NCI-H2227 (cell line): ENCODE measurements around the gene CRABP1.
A peak's percentile ranks its signal among the peaks of the same experiment; 100 is the strongest.

Source experiments
- DNase-seq: peaks from one replicate; lab custom pipeline; 2025; ENCODE audit not compliant: unreplicated experiment; lab: John Stamatoyannopoulos, UW

CRABP1 gene

DNA sequence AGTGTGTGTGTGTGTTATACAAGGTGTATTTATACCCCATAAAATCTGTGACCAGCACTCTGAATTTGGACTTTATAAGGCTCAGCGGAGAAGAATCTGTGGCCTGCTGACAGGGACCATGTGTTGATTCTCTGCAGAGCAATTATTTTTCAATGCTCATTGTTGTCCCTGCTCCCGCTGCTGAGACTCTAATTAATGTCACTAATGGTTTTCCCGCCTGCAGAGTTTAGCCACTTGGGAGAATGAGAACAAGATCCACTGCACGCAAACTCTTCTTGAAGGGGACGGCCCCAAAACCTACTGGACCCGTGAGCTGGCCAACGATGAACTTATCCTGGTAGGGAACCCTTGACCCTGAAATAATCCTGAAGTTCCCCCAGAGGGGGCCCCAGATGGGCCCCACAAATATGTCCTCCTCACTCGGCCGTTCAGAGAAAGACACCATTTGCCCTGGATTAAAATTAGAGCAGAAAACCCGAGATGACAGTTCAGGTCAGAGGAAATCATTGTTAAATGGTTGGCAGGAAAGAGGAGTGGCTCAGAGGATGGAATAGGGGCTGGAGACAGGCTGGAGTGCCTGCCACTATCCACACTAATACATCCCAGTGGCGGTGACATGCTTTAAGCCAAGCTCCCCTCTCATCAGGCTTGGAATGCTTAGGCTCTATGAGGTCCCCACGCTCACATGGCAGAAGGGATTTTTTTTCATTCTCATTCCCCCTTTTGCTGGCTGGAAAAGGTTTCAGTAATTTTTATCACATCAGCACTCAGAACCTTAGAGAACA lies 3.3 kb downstream of the CRABP1 start:
- peak; percentile 54 for DNase-seq

DNA sequence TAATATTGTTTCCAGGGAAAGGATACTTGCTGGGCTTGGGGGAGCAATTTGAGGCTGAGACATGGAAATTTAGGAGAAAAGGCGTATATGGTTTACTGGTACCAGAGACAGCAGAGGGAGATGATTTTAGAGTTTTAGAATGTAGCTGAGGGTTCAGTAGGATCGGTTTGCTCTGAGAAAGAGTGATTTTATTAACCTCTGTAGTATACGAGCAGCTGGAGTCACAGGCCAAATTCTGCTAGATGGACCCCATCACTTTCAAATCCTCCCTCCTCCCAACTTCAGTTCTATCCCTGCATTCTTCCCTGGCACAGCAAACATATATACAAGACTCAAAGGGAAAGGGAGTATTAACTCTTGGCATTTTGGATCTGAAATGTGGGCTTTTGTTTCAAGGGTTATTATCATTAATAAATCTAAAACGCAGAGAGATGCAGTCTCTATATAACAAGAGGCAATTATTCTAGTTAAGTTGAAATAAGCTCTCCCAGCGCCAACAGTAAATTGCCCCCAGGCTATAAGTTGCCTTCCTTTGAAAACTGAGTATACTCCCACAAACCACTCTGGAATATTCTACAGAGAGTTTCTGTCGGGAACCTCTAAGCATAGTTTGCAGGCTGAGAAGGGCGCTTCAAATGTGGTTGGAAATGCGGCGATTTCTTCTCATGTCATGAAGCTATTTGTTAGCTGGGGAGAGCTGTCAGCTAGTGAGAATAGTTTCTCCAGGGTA lies 5.4 kb downstream of the CRABP1 start:
- DNase-seq = no peak

DNA sequence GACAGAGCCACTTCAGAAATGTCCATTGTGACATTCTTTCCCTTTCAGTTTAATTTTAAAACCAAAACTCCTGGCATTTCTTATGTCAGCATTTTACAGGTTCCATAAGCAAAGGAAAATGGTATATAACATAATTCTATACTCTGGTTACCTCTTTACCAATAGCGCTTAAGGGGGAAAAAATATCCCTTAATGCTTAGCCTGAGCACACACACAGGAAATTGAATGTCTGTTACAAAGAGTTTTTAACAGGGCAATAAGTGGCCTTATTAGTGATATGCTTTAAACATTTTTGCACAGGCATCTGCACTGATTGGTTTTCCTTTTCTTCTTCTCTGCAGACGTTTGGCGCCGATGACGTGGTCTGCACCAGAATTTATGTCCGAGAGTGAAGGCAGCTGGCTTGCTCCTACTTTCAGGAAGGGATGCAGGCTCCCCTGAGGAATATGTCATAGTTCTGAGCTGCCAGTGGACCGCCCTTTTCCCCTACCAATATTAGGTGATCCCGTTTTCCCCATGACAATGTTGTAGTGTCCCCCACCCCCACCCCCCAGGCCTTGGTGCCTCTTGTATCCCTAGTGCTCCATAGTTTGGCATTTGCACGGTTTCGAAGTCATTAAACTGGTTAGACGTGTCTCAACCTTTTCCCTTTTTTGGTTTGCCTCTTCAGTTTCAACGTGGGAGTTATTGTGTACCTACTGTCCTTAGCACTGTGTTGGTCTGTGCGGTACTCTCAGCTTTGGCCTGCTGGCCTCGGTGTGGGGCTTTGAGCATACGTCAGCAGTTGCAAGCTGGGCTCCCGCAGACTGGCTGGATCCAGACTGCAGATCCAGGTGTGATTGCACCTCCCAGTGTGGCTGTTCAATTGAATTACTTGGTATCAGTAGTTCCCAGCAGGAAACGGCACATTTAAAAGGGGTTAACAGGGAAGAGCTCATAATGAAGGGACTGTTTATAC lies 7.7 kb downstream of the CRABP1 start:
- no peak for DNase-seq

DNA sequence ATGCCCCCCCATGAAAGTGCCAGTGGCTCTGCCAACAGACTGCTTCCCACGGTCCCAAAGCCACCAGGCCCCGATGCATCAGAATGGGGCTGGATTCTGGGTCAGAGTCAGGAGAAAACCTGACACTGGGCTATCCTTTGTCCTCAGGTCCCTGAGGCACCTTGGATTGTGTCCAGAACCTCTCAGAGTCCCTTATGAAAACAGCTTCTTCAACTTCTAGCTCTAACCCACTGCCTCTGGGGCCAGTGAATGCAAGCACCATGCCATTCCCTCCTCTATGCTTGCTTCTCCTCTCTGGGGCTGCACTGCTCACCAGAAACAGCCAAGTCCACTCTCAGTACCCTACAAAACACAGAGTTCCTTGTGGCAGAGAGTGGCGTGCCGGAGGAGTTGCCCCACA lies 9.9 kb downstream of the CRABP1 start:
- DNase-seq = no peak

DNA sequence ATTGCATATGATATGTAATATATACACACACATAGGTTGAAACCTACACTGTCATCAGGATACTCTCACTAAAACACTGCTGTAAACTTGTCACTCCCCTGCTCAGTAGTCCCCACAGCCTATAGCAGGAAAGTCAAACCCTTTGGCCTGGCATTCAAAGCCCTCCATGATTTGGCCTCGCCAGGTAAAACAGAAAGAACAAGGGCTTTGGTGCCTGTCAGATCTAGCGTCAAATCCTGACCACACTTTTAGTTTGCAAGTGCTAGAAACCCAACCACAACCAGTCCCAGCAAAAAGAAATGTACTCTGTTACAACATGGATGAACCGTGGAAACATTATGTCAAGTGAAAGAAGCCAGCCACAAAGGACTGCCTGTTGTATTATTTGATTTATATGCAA lies 11.4 kb downstream of the CRABP1 start:
- no peak for DNase-seq

DNA sequence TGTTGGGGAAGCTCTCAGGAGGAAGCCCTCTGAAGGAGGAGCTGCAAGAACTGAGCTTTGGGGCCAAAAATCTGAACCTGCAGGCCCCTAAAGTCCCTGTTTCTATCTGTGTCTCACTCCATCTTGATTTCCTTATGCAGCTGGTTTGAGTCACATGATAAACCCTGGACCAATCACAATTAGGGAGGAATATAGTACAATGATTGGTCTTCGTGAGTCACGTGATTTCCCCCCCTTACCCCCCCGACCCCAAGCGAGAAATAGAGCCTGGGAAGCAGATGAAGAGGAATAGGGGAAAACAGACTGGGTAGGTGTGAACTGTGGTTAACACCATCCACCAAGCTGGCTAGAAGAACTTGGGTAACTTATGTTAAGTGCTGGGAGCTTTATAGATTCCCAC lies 12.9 kb downstream of the CRABP1 start:
- DNase-seq = peak; percentile 24

DNA sequence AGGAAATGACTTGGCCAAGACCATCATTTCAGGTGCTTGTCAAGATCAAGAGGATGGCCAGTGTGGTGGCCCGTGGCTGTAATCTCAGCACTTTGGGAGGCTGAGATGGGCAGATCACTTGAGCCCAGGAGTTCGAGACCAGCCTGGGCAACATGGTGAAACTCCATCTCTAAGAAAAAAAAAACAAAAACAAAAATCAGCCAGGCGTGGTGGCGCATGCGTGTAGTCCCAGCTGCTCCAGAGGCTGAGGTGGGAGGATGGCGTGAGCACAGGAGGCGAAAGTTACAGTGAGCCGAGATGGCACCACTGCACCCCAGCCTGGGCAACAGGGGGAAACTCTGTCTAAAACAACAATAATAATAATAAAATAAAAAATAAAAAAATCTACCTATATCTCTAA lies 15.0 kb downstream of the CRABP1 start:
- DNase-seq = no peak

DNA sequence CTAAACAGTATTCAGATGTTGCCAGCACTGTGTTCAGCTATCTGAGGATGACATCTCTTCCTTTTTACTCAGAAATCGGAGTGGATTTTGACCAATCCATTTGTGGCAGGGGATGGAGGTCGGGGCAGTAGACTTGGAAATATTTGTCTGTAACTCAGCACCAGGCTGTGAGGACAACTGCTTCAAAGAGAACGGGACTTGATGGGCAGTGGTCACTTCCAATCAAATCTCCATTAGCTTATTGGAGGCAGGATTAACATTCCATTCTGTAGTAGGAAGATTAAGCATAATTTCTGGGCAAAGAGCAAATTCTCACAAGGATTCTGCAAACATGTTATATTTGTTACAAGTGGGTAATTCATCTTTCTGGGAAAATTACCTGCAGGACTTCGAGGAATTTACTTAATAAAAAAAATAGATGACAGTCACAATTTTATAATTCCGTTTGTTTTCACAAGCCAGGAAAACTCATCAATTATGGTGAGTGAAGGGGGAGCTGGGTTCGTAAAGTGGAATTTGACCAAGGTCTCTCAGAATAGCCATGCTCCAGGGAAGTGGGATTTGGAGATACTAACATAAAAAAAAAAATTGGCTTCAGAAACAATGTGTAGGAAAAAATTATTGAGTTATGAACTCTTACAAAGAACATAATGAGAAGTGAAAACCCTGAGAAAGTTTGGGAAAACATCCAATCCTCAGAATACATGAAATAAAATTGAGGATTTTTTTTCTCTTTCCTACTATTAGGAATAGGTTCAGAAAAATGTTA lies 18.1 kb downstream of the CRABP1 start:
- no peak for DNase-seq

DNA sequence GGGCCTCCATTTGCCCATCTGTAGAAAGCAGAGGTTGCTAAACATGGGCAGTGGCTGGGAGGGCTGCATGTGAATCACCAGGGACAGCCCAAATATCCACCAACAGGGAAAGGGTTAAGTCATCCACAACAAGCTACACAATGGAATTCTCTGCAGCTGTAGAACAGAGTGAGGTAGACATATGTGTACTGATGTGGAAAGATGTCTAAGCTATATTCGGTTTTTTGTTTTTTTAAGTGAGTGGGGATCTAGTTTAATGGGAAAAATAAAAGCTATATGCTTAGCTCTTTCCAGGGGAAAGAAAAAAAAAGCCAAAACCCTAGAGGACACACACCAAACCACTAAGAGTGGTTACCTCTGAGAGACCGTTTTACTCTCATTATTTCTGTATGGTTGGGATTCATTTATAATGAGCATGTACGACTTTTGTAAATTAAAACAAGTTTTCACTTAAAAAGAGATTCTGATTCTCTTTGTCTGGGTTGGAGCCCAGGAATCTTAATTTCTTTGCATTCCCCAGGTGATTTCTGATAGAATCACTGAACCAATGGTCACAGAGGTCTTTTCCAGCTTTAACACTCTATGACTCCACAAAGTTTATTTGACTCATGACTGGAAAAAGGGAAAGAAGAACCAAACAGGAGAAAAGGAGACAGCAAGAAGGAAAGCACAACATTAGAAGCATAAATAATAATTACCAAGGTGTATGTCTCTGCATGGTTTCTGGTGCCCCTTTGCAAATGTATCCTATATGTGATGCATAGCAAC lies 19.1 kb downstream of the CRABP1 start:
- no peak for DNase-seq

DNA sequence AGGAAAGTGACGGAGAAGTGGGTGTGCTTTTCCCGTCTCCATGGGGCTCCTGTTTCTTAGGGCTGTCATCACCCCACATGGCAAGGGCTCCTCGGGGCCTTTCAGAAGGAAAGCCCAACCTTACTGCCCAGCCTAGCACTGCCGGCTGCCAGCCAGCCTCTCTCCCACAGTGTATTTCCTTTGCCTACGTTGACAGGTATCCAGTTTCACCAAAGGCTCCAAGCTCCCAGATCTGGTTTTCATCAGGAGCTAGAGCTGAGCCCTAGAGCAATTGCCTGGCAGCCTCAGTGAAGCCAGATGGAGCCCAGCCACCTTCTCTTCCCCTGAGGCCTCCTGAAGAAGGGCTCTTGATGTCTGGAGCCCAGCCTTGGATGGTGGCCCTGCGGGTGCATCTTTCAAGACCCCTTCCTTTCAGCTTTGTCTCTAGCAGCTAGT lies 20.2 kb downstream of the CRABP1 start:
- no peak for DNase-seq

DNA sequence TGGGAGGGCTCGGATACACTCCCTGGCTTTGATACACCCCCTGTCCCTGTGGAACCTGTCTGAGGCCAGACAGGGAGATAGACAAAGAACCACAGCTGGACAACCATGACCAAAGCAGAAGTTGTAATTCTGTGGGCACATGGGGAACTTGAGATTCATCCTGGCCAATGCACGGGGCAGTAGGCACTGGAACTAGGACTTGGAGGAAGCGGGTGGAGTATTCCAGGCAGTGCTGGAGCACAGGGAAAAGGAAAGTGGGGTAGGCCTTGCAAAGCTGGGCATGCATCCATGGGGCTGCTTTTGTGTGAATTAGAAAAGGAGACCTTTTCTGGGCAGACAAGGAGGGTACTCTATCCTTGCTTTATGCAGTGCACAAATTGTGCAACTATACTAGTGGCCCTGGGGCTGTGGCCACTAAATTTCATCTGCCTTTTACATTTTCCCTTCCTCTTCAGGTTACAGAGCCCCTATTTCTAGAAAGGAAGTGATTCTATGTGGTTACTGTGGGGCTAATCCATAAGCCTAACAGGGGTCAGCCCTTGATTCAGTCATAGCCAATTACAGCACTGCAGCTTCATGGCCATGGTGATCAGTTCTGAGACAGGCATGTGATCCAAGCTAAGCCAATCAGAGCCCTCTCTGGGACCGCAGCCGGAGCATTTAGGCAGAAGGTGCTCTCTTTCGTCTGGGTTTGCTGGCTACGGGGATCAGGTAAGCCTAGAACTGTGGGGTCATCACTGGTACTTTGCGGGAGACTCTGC lies 21.0 kb downstream of the CRABP1 start:
- DNase-seq = no peak

DNA sequence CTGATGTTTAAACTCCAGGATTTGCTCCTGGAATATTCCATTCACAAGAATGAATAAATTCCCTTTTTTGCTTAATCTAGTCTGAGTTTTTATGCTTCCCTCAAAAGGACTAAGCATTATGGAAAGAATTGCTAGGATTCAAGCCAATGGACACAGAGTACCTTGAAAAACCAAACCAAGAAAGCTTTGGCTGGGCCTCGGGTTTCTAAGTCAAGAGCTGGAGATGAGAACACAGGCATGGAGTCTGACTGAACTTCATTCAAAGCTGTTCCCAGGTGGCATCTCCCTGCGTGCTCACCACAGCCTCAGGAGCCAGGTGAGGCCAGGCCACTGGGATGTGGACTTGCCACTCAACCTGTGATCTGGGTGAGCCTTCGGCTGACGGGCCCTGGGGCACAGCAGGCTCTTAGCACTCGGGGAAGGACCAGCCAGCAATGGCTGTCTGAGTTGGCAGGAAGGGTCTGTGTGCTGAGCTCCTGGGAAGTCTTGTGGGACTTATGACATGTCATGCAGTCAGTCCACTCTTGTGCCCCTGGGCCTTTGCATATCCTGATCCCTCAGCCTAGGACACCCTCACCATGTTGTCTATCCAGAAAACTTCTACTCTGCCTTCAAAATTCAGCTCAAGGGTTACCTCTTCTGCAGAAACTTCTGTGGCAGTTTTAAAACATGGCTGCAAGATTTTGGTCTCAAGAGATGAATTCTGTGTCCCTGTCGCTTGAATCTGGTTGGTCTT lies 21.8 kb downstream of the CRABP1 start:
- no peak for DNase-seq

DNA sequence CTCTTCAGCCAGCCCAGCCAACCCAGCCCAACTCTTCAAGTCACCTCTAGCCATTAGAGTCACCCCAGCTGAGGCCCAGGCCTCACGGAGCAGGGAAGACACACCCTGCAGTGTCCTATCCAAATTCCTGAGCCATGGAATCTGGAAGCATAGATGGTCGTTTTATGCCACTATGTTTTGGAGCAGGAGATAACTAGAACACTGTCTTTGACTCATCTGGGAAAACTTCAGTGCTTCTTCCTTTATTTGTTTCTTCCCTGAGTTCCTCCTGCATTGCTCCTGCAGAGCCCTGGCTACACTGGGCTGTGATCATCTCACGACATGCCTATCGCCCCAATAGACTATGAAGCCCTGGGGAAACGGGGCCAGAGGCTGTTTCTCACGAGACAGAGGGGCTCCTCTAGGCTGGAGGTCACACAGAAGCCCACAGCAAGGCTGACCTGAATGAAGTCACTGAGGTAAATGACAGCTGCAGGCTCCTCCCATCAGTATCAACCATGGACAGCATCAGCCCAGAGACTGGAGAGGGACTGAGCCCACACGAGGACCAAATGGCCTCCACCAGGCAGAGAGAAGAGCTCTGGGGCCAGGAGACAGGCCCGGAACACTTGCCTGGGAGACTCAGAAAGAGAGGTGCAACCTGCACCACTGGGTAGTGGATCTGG lies 22.7 kb downstream of the CRABP1 start:
- no peak for DNase-seq

DNA sequence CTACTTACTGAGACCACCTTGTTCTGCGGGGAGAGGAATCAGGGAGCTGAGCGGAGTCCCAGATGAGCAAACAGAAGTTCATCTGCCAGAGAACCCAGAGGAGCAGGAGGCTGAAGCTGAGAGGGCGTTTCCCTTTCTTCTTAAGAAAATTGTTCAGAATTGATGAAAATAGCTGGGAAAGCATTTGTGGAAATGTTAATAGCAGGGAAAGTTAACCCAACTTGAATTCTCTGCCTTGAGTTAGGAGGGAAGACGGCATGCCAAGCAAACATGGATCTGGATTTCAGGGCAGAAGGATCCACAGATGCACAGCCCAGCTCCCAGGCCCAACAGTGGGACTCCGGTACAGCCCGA lies 23.2 kb downstream of the CRABP1 start:
- no peak for DNase-seq

DNA sequence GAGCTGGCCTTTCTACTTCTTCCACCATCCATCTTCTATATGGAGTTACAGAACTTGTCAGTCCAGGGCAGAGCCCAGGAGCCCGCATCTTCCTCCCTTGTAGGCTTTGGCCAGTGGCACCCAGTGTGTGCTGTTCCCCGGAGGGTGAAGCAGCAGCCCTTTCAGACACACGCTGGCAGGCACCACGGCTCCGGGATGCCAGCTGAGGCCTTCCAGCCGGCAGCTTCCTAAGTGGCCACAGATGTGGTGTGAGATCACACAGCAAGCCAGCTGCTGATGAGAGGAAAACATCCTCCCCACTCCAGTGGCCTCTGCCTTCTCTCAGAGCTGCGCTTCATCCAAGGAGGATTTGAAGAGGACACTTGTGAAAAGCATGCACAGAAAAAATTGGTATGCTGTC lies 24.1 kb downstream of the CRABP1 start:
- DNase-seq = peak; percentile 79

DNA sequence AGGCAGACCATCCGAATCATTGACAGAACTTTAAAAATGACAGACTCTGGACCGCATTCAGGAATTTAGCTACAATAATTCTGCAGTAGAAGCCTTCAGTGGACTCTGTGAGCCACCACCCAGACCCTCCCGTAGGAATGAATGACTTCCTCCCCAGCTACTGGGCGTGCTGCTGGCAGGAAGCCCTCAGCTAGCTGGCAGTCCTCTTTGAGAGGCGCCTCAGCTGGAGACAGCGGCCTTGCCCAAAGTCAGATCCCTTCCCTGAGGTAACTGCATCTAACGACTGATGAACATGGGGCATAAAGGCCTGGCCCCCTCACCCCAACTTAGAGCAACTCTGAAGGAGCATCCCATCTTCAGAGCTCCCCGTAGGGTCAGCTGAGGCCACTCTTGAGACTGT lies 25.8 kb downstream of the CRABP1 start:
- DNase-seq = no peak

DNA sequence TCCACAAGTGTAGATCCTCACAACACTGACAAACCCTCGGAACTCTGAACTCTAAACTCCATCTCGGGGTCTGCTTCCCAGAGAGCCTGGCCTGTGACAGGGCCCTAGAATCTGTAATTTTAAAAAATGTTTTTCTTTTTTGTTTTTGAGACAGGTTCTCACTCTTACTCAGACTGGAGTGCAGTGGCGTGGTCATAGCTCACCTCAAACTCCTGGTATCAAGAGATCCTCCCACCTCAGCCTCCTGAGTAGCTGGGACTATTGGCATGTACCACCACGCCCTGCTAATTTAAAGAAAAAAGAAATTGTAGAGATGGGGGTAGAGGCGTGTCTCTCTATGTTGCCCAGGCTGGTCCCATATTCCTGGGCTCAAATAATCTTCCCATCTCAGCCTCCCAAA lies 26.2 kb downstream of the CRABP1 start:
- no peak for DNase-seq

DNA sequence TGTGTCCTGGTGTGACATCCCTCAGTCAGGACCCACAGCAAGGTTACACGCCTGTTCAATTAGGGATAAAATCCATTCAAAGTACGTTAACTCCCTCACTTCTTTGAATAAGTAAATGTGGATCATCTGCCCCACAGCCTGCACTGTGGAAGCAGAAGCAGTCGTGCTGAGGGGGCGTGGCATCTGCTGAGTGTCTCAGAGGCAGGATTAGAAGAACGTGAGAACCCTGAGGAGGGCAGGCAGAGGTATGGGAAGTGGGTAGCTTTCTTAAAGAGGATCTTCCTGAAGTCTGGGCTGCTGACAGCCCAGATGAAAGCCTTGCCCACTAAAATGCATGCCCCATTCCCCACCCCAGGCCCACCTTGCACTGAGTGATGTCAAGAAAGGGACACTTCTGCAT lies 28.5 kb downstream of the CRABP1 start:
- DNase-seq = peak; percentile 40
